PC-3 (cell line): ENCODE measurements around the gene UBAP2L.
"Not testable (repeated sequence)": the region's sequence is repeated elsewhere in the genome, so short reads cannot be mapped to it uniquely, and the experiment has no call there.

Source experiments
- CTCF ChIP-seq: fragments of 300-600 bp; sonication (generic); conservative IDR thresholded peaks from 2 replicates; pipeline ENCODE4 v1.5.1; 2017; ENCODE audit warnings: antibody characterized with exemption, low read depth, mild to moderate bottlenecking, low read length
- EZH2 ChIP-seq: fragments of 300-600 bp; sonication (generic); IDR thresholded peaks from one replicate; pipeline ENCODE4 v1.6.1; 2017; ENCODE audit warnings: antibody characterized with exemption, mild to moderate bottlenecking, low read length; ENCODE audit not compliant: unreplicated experiment
- EZH2phosphoT487 ChIP-seq: fragments of 300-600 bp; sonication (generic); IDR thresholded peaks from 2 replicates; pipeline ENCODE4 v1.6.1; 2018; ENCODE audit warnings: mild to moderate bottlenecking, antibody characterized with exemption, low read length, borderline replicate concordance

GRCh38 chr1:154287591-154287990 lies 66.8 kb downstream of the UBAP2L start:
- TF ChIP-seq CTCF, EZH2, EZH2phosphoT487: not testable (repeated sequence)
